Measurements from ENCODE around the gene ELF4.

Gene ELF4

DNA sequence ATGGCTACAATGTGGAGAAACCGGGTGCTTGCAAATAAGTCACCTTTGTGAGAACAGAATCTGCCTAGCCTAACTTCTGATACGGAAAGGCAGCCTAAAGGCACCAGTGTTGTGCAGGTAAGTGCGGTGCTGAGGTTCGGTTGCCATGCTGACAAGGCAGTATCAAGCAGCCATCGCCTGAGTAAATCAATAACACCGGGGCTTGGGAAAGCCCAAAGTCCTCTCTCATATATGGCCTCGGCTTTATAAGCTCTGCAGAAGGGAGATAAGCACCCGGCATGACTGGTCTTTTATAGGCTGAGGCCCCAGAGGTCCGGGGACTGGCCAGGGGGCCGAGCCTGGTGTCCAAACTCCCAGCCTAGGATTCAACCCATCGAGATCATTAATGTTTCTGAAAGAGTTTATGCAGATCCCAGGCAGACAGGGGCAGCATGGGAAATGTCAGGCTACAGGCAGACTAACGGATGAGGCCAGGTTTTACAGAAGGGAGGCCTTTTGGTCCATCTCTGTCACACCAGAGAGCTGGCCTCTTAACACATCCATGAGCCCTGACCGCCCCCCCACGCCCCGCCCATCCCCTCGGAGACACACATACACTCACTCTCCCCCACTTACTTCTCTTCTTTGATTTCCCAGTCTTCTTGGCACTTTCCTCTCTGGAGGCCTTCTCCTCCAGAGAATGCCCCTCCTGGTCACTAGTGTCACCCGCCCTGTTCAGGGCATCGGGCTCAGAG, 38.5 kb downstream of the ELF4 start:
- H3K27me3 ChIP-seq (ENCODE audit: control insufficient read depth in 2 of 2, insufficient read depth in 2 of 2, low read length in 2 of 2) = no peaks in the 10 kb centered on the region
- no peak overlapping the region for H3K4me3 ChIP-seq (ENCODE audit: low read length in 2 of 2)
- H3K9me3 ChIP-seq (ENCODE audit: control insufficient read depth in 2 of 2, low read length in 2 of 2) = no peaks in the 10 kb centered on the region
- no peak overlapping the region for H3K9ac ChIP-seq (ENCODE audit: low read depth in 1 of 2, low read length in 2 of 2)
- peaks cover 28 to 35% of the 10 kb centered on the region in 2 donors for H3K36me3 ChIP-seq (ENCODE audit: control insufficient read depth in 2 of 2, insufficient read depth in 2 of 2, low read length in 2 of 2)
- peaks cover 10 to 17% of the 10 kb centered on the region in 2 donors for H3K4me1 ChIP-seq (ENCODE audit: control insufficient read depth in 2 of 2, insufficient read depth in 2 of 2, low read length in 2 of 2)
- peak overlapping the region; percentile 52 to 56 for H3K27ac ChIP-seq (ENCODE audit: low read depth in 2 of 2, low read length in 2 of 2)

DNA sequence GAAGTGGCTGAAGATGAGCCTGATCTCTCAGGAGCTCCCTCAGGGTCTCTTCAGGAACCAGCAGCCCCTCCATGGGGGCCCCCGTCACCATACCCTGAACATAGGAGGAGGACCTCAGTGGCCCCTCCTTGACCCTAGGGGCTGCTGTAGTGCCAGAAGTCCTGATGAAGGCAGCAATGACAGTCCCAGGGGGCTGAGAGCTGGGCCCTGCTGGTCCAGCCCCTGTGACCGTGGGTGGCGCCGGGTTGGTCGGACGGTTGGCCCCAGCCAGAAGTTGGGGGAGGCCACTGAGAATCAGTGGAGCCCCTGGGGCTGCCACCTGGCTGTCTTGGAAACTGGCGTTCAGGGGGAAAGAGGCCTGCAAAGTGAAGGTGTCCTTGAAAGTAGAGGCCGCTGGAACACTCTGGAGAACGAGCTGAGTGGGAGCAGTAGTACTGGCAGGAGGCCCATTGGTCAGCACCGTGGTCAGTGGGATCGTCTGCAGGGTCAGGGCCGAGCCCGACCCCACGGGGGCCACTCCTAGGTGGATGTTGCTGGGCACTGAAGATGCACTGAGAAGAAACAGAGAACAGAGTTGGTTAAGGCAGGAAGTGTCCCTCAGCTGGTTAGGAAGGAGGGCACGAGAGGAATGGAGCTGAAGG, 43.2 kb downstream of the ELF4 start:
- H3K36me3 ChIP-seq (ENCODE audit: control insufficient read depth in 2 of 2, insufficient read depth in 2 of 2, low read length in 2 of 2) = peaks cover 33 to 46% of the 10 kb centered on the region in 2 donors
- no peaks in the 10 kb centered on the region for H3K27me3 ChIP-seq (ENCODE audit: control insufficient read depth in 2 of 2, insufficient read depth in 2 of 2, low read length in 2 of 2)

DNA sequence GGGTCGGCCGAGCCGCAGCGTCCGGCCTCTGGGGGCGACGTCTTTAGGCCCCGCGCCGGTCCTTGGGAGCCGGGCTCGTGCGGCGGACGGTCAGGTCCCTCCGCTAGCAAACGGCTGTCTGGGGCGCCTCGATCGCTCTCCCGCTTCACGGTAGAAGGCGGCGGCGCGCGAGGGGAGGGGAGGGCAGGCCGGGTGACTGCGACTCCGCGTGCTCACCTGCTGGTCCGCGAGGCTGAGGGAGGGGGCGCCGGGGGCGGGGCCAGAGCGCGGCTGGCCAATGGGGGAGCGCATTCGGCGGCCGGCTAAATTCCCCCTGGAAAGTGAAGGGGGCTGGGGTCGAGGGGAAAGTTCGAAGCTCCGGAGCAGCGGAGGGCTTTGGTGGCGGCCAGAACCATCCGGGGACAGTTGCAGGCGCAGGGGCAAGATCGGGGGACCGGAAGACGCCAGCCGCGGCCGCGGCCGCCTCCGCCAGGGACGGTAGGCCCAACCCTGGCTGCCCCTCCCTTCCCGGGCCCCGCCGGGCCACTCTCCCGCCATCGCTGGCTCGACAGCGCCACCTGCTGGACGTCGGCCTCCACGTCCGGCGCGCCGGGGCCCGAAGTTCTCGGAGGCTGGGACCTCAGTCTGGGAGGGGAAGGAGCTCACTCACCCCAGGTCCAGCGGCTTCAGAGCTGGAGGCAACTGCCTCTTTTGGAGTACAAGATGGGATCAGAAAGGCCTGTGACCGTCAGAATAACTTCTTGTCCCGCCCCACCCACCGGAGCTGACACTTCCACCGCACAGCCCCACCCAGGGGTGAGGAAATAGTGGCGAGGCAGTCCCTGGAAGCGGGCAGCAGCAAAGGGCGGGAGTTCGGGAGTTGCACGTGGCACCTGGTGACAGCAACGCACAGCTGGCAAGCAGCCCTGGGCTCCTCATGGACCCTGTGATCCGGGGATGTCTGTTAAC, 49.9 kb downstream of the ELF4 start:
- H3K4me1 ChIP-seq (ENCODE audit: control insufficient read depth in 2 of 2, insufficient read depth in 2 of 2, low read length in 2 of 2) = peaks cover 2 to 5% of the 10 kb centered on the region in 2 donors
- no peaks in the 10 kb centered on the region for H3K27me3 ChIP-seq (ENCODE audit: control insufficient read depth in 2 of 2, insufficient read depth in 2 of 2, low read length in 2 of 2)
- H3K9ac ChIP-seq (ENCODE audit: low read depth in 1 of 2, low read length in 2 of 2) = peak overlapping the region; percentile 64 to 65
- H3K4me3 ChIP-seq (ENCODE audit: low read length in 2 of 2) = peak overlapping the region; percentile 59 to 66
- no peaks in the 10 kb centered on the region for H3K9me3 ChIP-seq (ENCODE audit: control insufficient read depth in 2 of 2, low read length in 2 of 2)
- H3K36me3 ChIP-seq (ENCODE audit: control insufficient read depth in 2 of 2, insufficient read depth in 2 of 2, low read length in 2 of 2) = peaks cover 5 to 9% of the 10 kb centered on the region in 2 donors
- peak overlapping the region; percentile 59 to 71 for H3K27ac ChIP-seq (ENCODE audit: low read depth in 2 of 2, low read length in 2 of 2)

More for the DNA sequence above, 43.2 kb downstream of the ELF4 start:
- Histone ChIP-seq H3K4me1 (ENCODE audit: control insufficient read depth in 2 of 2, insufficient read depth in 2 of 2, low read length in 2 of 2) (peaks cover 6 to 10% of the 10 kb centered on the region in 2 donors), H3K9ac (ENCODE audit: low read depth in 1 of 2, low read length in 2 of 2) (no peak overlapping the region), H3K9me3 (ENCODE audit: control insufficient read depth in 2 of 2, low read length in 2 of 2) (no peaks in the 10 kb centered on the region), H3K27ac (ENCODE audit: low read depth in 2 of 2, low read length in 2 of 2) (no peak overlapping the region), H3K4me3 (ENCODE audit: low read length in 2 of 2) (no peak overlapping the region)

GRCh38 chrX:130058652-130059051, 51.6 kb downstream of the ELF4 start:
- Histone ChIP-seq H3K36me3 (ENCODE audit: control insufficient read depth in 2 of 2, insufficient read depth in 2 of 2, low read length in 2 of 2) (peaks cover 0 to 3% of the 10 kb centered on the region in 2 donors), H3K4me3 (ENCODE audit: low read length in 2 of 2) (no peak overlapping the region), H3K9ac (ENCODE audit: low read depth in 1 of 2, low read length in 2 of 2) (no peak overlapping the region), H3K9me3 (ENCODE audit: control insufficient read depth in 2 of 2, low read length in 2 of 2) (no peaks in the 10 kb centered on the region), H3K27ac (ENCODE audit: low read depth in 2 of 2, low read length in 2 of 2) (no peak overlapping the region), H3K27me3 (ENCODE audit: control insufficient read depth in 2 of 2, insufficient read depth in 2 of 2, low read length in 2 of 2) (no peaks in the 10 kb centered on the region), H3K4me1 (ENCODE audit: control insufficient read depth in 2 of 2, insufficient read depth in 2 of 2, low read length in 2 of 2) (peaks cover 2 to 5% of the 10 kb centered on the region in 2 donors)

DNA sequence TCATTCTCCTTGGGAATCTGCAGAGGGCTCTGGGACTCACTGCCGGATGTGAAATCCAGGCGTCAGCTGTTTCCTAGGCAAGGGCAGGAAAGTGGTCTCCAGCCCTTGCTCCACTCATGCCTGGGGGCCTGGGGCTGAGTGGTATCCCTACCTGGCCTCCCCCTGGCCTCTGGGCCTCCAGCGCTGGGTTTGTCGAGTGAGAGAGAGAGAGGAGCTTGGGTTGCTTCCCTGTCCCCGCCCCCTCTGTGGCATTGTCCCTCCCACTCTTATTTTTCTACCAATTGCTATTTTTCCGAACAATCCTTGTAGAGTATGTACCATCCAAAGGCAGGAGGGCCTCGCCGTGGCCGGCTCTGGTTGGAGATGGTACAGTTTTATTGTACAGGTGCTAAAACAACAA, 53.1 kb downstream of the ELF4 start:
- Histone ChIP-seq H3K27me3 (ENCODE audit: control insufficient read depth in 2 of 2, insufficient read depth in 2 of 2, low read length in 2 of 2) (no peaks in the 10 kb centered on the region), H3K4me3 (ENCODE audit: low read length in 2 of 2) (no peak overlapping the region), H3K9ac (ENCODE audit: low read depth in 1 of 2, low read length in 2 of 2) (no peak overlapping the region), H3K36me3 (ENCODE audit: control insufficient read depth in 2 of 2, insufficient read depth in 2 of 2, low read length in 2 of 2) (peaks cover 3 to 8% of the 10 kb centered on the region in 2 donors), H3K4me1 (ENCODE audit: control insufficient read depth in 2 of 2, insufficient read depth in 2 of 2, low read length in 2 of 2) (peaks cover 2 to 5% of the 10 kb centered on the region in 2 donors), H3K9me3 (ENCODE audit: control insufficient read depth in 2 of 2, low read length in 2 of 2) (no peaks in the 10 kb centered on the region), H3K27ac (ENCODE audit: low read depth in 2 of 2, low read length in 2 of 2) (no peak overlapping the region)

- peaks cover 2 to 3% of the 10 kb centered on the region in 2 donors for H3K4me1 ChIP-seq (ENCODE audit: control insufficient read depth in 2 of 2, insufficient read depth in 2 of 2, low read length in 2 of 2)
- no peak overlapping the region for H3K9ac ChIP-seq (ENCODE audit: low read depth in 1 of 2, low read length in 2 of 2)
- no peaks in the 10 kb centered on the region for H3K27me3 ChIP-seq (ENCODE audit: control insufficient read depth in 2 of 2, insufficient read depth in 2 of 2, low read length in 2 of 2)
- no peak overlapping the region for H3K27ac ChIP-seq (ENCODE audit: low read depth in 2 of 2, low read length in 2 of 2)
- no peaks in the 10 kb centered on the region for H3K9me3 ChIP-seq (ENCODE audit: control insufficient read depth in 2 of 2, low read length in 2 of 2)
- peaks cover 9 to 17% of the 10 kb centered on the region in 2 donors for H3K36me3 ChIP-seq (ENCODE audit: control insufficient read depth in 2 of 2, insufficient read depth in 2 of 2, low read length in 2 of 2)
- no peak overlapping the region for H3K4me3 ChIP-seq (ENCODE audit: low read length in 2 of 2)
Observed at GRCh38 chrX:130055899-130056298, 54.4 kb downstream of the ELF4 start.

GRCh38 chrX:130055103-130055502, 55.2 kb downstream of the ELF4 start:
- Histone ChIP-seq H3K9ac (ENCODE audit: low read depth in 1 of 2, low read length in 2 of 2) (no peak overlapping the region), H3K36me3 (ENCODE audit: control insufficient read depth in 2 of 2, insufficient read depth in 2 of 2, low read length in 2 of 2) (peaks cover 9 to 21% of the 10 kb centered on the region in 2 donors), H3K4me1 (ENCODE audit: control insufficient read depth in 2 of 2, insufficient read depth in 2 of 2, low read length in 2 of 2) (peaks cover 0 to 2% of the 10 kb centered on the region in 2 donors), H3K27ac (ENCODE audit: low read depth in 2 of 2, low read length in 2 of 2) (no peak overlapping the region), H3K27me3 (ENCODE audit: control insufficient read depth in 2 of 2, insufficient read depth in 2 of 2, low read length in 2 of 2) (no peaks in the 10 kb centered on the region), H3K9me3 (ENCODE audit: control insufficient read depth in 2 of 2, low read length in 2 of 2) (no peaks in the 10 kb centered on the region), H3K4me3 (ENCODE audit: low read length in 2 of 2) (no peak overlapping the region)

- Histone ChIP-seq H3K27ac (ENCODE audit: low read depth in 2 of 2, low read length in 2 of 2) (no peak overlapping the region), H3K9ac (ENCODE audit: low read depth in 1 of 2, low read length in 2 of 2) (no peak overlapping the region), H3K27me3 (ENCODE audit: control insufficient read depth in 2 of 2, insufficient read depth in 2 of 2, low read length in 2 of 2) (no peaks in the 10 kb centered on the region), H3K36me3 (ENCODE audit: control insufficient read depth in 2 of 2, insufficient read depth in 2 of 2, low read length in 2 of 2) (peaks cover 10 to 24% of the 10 kb centered on the region in 2 donors), H3K4me1 (ENCODE audit: control insufficient read depth in 2 of 2, insufficient read depth in 2 of 2, low read length in 2 of 2) (no peaks in the 10 kb centered on the region), H3K4me3 (ENCODE audit: low read length in 2 of 2) (no peak overlapping the region), H3K9me3 (ENCODE audit: control insufficient read depth in 2 of 2, low read length in 2 of 2) (peaks cover 0 to 2% of the 10 kb centered on the region in 2 donors)
Observed at GRCh38 chrX:130053236-130053635, 57.1 kb downstream of the ELF4 start.

DNA sequence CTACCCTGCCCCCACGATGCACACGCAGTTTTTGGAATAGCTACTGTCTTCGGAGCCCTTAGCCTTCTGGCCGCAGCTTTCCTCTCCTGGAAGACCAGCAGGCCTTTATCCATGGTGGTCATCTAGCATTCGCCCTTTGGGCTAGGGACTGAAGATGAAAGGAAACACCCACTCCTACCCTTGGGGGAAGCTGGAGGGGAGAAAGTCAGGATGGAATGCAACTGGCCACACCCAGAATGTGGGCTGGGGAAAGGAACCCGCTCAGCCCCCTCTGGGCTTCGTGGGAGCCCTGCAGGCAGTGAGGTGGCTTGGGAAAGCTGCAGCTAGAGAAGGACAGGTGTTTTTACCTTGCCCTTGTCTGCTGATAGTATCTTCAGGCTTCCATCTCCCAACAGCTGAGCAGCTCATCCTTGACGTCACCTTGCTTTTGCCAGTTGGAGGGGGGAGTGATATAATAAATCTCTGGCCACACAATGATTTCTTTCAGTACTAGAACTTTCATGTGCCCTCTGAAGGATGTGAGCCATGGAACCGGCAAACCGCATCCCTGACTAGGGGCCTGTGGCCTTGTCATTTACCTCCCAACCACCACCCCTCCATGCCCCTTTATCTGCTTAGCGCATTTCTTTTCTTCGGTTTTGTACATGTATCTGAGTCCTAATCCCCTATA, 59.0 kb downstream of the ELF4 start:
- H3K4me1 ChIP-seq (ENCODE audit: control insufficient read depth in 2 of 2, insufficient read depth in 2 of 2, low read length in 2 of 2) = no peaks in the 10 kb centered on the region
- peaks cover 16 to 36% of the 10 kb centered on the region in 2 donors for H3K36me3 ChIP-seq (ENCODE audit: control insufficient read depth in 2 of 2, insufficient read depth in 2 of 2, low read length in 2 of 2)
- no peak overlapping the region for H3K27ac ChIP-seq (ENCODE audit: low read depth in 2 of 2, low read length in 2 of 2)

More for the DNA sequence above, 59.0 kb downstream of the ELF4 start:
- Histone ChIP-seq H3K27me3 (ENCODE audit: control insufficient read depth in 2 of 2, insufficient read depth in 2 of 2, low read length in 2 of 2) (no peaks in the 10 kb centered on the region), H3K4me3 (ENCODE audit: low read length in 2 of 2) (no peak overlapping the region), H3K9ac (ENCODE audit: low read depth in 1 of 2, low read length in 2 of 2) (no peak overlapping the region), H3K9me3 (ENCODE audit: control insufficient read depth in 2 of 2, low read length in 2 of 2) (peaks cover 0 to 2% of the 10 kb centered on the region in 2 donors)
